Mesenteric fat pad (tissue), 1 donor: ENCODE data around the gene PLCH1. TPM values are rescaled to one million over a fixed set of nuclear protein-coding genes. Genes with fewer than 3 reads are reported as not detected.

Experiments used
- DNase-seq: peaks from one replicate; pipeline ENCODE4 v3.0.0-alpha.2; 2020; ENCODE audit warnings: low spot score
- total RNA-seq: library from RNA; stranded (reverse); fragmentation: NEBNext Ultra II Directional; extraction: Animal tissue kit (Norgen Biotek cat#: 25700); gene quantifications from one replicate; pipeline ENCODE4 v1.2.1, GENCODE V29; 2021
- donor health status: DM: yes; HTN: yes; CAD: no.

PLCH1 gene
- total RNA-seq, 1 donor from 2014 or later: not detected

DNA sequence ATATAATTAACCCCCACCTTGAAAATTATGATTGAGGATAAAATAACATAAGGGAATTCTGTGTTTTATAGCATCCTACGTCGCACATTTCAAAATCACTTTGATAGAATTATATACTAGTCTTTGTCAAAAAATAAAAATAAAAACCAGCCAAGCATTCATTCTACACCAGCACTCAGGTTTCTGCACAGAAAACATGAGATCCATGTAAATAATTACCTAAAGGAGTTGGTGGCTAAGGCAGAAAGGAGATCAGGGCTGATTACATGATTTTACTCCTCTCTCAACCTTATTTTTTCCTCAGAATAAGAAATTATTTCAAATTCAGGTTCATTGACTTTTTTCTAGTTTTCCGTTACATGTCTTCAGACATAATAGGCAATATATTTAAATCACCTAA lies 194.5 kb downstream of the PLCH1 start:
- no peak for DNase-seq

DNA sequence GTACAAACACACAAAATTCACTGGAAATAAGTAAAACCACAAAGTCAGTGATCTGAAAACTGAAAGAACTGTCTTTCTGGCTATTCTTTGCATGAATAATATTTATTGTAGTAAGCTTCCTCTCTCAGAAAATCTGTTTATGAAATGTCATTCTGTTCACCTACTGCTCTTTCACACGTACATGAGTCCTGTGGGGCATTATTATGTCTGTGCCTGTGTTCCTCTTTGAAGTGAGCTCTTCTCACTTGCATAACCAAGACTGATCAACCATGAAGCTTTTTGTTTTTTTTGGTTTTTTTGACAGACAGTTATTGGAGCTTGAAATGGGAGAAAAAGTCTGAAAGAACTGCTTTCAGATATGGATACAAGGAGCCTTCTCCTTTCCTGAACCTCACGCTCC lies 195.8 kb downstream of the PLCH1 start:
- no peak for DNase-seq

DNA sequence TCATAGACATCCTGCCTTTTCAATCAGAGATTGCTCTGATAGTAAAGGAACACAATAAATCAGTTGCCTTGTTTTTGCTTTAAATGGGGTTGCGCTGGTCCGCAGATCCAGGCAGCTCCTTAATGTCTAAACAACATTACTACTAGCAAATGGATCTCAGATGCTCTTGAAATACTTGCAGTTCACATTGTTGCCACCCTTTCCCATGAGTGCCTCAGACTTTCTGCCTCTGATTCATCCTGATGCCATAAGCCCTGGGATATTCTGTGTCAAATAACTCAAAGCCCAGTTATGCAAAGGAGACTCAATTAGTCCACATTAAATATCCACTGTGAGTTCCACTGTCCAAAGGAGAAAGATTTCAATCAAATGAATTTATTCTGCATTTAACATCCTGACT lies 196.7 kb downstream of the PLCH1 start:
- DNase-seq: no peak

DNA sequence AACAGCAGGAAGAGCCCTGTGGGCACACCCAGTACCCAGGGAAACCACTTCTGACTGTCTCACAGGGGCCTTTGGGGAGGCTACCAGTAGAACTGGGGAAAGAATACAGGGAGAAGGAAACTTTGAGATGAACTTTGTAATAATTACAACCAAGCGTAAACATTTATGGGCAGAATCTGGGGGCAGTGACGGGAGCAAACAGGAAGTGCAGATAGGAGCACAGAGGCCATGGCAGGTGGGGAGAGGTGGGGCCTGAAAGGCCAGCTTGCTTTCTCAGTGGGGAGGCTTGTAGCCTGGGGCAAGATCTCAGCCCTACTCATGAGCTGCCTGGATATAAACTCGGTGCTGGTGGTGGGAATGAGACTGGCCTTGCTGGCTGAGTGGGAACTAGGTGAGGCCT lies 209.8 kb downstream of the PLCH1 start:
- no peak for DNase-seq

DNA sequence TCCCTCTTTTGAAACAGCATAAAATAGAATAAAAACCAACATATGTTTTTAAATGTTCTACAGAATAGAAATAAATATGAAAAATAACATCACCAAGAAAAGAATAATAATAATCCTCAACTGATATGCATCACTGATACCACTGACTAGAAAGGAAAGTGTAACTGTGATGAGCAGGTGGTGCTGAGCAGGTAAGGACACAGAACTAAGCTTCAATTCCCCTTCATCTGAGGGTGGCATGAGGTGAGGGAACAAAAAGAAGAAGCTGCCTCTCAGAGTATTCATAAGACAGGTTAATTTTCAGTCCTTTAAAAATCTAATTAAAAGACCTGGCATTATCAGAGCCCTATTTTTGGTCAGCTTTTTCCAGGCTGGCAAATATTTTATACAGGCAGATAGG lies 216.3 kb downstream of the PLCH1 start:
- no peak for DNase-seq

DNA sequence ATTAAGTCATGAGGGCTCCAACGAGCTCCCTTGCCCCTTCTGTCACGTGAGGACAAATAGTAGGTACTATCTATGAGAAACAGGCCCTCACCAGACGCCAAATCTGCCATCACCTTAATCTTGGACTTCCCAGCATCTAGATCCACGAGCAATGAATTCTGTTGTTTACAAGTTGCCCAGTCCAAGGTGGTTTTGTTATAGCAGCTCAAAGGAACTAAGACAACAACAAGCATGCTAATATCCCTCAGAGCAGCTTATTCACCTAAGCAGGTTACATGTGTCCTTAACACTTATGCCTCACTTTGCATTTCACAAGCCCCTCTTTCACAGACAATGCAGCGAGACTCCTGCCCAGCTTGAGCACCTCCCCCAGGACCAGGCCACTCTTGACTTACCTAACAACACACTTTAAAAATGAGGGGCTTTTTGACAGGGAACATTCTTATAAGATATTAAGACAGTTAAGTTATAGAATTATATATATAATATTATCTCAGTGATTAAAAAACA lies 219.5 kb downstream of the PLCH1 start:
- DNase-seq: no peak

DNA sequence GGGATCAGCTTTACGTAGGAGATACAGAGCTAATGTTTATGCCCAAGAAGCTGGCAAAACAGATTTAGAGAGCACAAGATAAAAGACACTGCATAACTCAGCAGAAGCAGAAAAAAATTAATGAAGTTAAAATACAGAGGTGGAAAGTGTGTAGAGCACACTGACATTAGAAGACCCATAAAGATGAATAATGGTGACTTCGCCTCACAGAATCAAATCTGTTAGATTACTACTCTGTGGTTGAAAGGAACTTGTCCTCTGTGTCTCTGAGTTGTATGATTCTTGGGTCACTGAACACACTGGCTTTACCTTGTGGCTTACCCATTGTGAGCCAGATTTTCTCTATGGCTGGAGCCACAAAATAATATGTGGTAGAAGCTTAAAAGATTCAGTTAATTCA lies 224.4 kb downstream of the PLCH1 start:
- DNase-seq: no peak

DNA sequence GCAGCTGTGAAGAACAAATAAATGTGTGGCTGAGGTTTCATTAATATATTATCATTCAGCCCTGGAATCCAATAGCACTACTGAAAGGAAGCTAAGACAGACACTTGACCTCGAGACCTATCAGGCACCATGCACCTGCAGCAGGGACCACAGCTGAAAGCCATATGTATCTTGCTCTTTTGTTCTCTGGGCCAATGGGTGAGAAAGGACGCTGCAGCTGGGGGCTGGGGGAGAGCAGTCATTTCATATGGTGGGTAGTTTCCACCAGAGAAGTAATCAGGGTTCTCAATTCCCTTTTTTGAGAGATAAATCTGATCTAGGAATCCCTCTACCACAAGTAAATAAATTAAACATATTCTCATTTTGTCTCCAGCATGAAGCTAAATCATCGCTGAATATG lies 225.8 kb downstream of the PLCH1 start:
- no peak for DNase-seq

DNA sequence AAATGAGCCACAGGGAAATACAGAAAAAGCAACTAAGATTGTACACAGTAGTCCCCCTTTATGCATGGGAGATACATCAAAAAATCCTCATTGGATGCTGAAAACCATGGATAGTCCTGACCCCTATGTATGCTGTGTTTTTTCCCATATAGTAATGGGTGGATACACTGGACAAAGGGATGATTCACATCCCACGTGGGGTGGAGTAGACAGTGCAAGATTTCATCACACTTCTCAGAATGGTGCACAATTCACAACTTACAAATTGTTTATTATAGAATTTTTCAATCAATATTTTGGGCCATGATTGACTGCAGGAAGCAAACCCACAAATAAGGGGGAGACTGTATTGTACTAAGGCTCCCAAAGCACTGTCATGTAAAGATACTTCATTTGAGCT lies 227.0 kb downstream of the PLCH1 start:
- no peak for DNase-seq

DNA sequence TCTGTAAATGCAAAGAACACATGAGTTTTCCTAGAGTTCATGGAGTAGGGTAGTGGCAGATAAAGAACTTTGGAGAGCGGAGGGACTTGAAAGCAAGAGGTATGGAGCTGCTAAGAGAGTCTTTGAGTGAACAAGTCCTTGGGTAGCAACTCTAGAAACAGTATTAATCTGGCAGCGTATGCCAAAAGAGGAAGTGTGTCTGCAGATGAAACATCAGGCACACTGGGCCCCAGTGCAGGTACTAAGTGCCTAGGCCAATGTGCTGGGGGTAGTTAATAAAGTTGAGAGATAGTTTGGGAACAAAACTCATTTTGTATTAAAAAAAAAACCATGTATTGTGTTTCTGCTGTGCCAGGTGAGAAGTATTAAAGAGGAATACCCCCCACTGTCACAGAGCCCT lies 228.4 kb downstream of the PLCH1 start:
- DNase-seq: no peak

DNA sequence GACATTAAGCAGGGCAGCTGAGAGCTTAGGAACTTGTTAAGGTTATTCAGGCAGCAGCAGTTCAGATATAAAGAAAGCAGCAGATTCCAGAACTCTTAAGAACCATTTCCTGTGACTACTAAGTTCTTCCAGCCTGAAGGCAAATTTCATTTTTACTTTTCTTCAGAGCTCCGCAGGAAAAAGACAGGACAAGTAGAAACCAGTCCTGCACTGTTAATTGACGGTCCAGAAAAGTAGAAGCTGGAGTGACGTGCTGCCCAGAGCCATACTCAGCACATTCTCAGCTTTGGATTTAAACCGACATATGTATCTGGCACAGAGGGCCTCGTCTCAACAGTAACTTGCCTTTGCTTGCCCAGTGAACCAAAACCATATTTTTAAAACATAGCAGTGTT lies 232.0 kb downstream of the PLCH1 start:
- no peak for DNase-seq

DNA sequence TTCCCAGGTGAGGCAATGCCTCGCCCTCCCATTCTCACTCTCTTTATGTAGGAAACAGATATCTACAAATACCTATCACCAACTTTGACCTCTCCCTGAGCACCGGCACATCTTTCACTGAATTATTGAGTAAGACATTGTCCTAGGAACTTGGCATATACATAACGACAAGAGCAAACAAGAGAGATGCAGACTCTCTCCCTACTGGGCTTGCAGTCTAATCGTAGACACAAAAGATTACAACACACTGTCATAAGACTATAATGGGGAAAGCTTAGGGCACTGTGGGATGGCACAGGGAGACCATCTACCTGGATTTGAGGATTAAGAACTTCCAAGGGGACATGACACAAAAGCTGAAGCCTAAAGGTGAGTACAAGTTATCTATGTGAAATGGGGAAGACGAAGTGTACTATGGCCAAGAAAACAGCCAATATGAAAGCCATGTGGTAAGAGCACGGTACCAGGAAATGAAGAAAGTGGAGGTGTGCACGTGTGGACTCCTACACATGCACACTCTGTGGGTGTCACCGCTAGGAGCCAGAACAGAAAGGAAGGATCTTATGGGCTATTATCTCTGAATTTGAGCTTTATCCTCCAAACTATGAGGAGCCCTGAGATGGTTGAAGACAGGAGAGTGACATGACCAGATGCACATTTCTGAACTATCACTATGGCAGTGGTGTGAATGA lies 232.6 kb downstream of the PLCH1 start:
- DNase-seq: no peak

DNA sequence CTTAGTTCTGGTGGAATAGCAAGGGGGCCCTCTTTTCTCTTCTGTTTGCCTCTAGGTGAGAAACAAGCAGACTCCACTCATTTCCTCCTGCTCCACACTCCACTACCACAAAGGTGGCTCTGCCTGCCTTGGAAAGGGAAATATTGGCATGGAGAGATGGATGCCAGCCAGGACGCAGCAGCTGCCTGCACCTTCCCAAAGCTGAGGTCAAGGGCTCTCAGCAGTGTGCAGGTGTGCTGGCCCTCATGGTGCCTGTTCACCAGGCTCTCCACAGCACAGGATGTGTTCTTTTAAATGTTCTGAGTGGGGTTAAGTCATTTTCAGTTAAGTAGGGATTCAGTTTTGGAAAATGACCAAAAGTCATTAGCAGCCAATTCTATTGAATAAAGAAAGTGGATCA lies 240.2 kb downstream of the PLCH1 start:
- no peak for DNase-seq

DNA sequence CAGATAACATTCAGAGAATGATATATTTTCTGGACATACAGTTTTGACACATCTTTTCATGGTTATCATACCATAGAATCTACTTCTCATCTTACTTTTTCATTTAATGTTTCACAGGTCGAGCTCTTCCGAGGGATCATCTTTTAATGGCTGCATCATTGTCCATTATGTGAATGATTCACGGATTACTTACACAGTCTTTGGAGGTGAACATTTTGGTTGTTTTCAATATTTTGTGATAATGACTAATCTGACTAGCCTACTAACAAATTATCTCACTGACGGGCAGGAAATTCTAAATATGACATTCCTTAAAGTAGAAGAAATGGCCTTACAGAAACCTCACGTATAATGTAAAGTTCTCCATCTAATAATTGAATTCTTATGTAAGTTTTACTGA lies 242.2 kb downstream of the PLCH1 start:
- DNase-seq: no peak

DNA sequence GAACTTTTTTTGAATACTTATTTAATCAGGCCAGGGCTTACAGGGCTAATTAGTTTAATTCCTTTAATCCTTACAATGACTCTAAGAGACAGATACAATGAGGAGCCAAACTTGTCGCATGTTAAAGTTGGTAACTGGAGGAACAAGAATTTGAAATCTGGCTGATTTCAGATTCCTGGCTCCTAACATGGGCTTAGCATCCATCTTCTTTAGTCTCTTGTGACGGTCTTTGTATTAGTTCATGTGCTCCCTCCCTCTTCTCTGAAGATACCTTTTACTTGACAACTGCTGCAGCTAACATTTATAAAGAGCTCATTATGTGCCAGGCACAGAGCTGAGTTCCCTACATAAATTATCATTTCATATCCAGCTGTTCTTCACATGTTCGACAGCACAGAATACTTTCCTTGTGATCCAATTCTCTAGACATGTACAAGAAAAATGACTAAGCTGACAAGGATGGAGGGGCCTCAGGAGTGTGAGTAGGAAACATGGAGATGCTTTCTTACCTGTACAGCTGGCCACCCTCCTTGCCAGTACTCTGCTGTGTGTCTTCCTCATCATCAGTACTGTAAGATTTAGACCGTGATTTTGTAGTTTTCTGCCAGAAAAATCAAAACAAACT lies 244.6 kb downstream of the PLCH1 start:
- no peak for DNase-seq

DNA sequence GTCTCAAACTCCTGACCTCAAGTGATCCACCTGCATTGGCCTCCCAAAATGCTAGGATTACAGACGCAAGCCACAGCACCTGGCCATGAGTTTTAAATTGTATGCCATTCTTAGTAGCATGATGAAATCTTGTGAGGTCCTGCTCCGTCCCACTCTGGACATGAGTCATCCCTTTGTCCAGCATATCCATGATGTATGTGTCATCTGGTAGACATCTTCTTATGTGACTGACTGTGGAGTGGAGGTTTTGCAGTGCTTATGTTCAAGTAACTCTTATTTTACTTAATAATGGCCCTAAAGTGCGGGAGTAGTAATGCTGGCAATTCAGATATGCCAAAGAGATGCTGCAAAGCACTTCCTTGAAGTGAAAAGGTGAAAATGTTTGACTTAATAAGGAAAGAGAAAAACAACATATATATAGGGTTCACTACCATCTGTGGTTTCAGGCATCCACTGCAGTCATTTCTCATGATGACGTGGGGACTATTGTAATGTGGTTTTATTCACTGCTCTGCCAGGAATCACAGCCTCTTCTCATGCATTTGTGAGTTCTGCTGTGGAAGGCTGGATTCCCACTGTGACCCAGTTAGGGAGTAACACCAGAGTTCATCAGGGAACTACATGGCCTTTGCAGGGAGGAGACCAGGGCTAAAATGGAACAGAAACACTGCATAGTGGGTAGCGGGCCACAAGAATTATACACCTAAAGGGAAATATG lies 246.8 kb downstream of the PLCH1 start:
- DNase-seq: no peak

DNA sequence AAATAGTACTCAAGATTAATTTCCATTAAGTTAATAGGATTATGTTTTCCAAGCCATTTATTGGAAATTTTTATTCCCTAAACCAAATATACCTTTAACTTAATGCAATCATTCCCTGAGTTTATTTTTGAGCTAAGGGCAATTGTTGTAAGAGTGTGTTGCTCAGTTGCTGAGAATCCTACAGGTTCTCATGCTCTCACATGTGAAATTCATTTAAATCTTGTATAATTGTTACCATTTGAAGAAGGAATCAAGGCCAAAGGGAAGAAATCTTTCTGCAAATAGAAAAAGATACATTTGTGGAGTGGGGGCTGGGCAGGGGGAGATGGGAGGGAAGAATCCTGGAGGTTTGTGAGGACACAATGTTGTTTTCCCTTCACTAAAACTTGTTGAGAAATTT lies 248.7 kb downstream of the PLCH1 start:
- no peak for DNase-seq

DNA sequence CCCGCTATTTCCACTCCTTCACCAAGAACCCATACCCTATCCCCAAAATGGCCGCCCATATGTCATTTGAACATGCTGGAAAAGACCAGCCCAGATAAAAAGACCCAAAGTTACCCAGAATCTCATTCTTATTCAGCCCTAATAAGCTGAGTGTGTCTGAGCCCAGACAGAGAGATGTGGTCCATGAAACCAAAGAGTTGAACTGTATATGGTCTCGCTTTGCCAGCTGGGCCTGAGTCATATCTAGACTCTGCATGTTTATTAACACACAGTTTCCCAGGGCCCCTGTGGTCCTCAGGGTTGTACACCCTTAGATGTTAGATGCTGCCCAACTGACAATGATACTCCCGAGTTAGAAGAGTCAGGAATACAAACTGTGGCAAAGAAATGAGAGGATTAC lies 249.5 kb downstream of the PLCH1 start:
- DNase-seq: no peak

DNA sequence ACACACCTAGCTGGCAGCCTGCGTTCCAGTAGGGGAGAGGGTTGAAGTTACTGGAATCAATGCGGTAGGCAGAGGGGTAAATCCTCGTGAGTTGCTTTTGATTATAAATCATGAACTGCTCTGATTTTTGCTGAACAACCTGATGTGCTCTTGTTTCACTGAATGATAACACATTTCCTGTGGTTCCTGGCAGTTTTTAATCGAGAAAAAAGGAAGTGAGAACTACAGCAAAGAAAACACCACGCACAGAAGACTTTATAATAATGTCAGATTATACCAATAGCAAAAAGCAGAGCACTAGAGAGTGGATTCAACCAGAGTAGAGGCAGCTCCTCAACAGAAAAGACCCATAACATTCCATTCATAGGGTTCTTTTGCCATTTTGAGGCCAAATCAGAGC lies 250.5 kb downstream of the PLCH1 start:
- DNase-seq: no peak

DNA sequence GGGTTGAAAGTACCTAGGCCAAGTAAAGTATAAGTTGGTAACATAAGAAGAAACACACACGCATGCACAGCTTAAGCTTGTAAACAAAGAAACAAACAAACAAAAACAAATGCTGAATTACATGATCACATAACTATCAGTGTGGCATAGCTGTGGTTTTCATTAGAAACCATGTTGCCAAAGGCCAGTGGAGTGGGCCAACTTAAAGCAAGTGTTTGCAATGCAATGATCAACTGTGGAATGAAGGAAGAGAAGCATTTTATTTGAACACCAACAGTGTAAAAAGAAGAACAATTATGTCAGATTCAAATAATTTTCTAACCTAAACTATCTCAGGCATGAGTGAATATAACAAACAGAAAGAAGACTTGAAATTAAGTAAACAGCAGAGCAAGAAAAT lies 252.0 kb downstream of the PLCH1 start:
- no peak for DNase-seq

DNA sequence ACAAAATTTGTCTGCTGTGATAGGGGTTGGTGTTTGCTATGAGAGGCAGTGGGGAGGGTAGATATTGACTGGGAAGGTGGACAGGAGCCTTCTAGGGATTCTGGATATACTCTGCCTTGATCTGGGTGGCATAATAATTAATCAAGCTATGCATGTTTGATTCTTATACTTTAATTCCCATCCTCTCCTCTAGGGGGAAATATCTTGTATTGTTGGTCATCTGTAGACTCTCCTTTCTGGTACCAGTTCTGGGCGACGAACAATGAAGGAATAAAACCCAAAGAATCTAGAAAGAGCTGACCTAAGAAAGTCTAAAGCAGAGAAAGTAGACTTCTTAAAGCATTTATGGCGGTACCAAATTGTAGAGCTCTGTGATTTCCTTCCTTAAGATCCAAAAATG lies 253.2 kb downstream of the PLCH1 start:
- DNase-seq: no peak

DNA sequence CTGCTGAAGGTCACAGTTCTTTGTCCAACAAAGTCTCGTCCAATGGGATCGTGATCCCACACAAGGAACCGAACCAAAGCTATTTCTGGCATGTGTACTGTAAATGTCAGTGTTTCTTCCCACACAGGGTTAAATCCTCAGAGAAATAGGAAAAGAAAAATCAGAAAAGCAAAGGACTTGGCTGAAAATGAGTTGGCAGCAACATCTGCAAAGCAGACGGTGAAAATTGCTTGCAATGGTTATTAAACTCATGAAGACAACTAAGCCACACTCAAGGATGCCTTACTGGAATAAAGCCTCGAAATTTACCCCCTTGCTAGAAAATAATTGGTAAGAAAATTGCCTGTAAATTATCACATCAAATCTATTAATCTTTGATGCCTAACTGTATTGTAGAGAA lies 256.2 kb downstream of the PLCH1 start:
- no peak for DNase-seq

DNA sequence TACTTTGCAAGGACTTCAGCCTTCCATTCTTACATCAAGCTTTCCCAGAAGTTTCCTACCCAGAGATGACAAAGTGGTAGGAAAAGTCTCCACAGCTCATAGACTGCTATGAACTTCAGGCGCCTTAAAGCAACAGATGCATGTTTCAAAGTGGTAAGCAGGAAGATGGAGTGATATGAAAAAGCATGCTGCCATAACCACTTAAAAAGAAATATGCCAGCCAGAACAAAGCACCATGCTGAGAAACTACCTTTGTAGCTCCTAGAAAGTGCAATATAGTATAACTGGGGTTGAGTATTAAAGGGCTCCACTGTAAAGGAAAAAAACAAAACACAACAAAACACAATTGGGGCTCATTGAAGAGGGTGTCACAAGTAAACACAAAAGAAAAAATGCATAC lies 259.0 kb downstream of the PLCH1 start:
- no peak for DNase-seq
